GM12874 (cell line): ENCODE data around the gene IPO13.

Source experiments
- CTCF ChIP-seq: IDR thresholded peaks from 2 replicates; pipeline ENCODE4 v1.5.1; 2011; ENCODE audit warnings: low read depth, mild to moderate bottlenecking, control low read depth, low read length, moderate library complexity; ENCODE audit not compliant: insufficient read depth

Gene IPO13

GRCh38 chr1:43936431-43937151 is 10.2 kb upstream of the IPO13 start:
- TF ChIP-seq CTCF, result no peak

- no peak for TF ChIP-seq CTCF
Observed at GRCh38 chr1:43937179-43937865, 9.4 kb upstream of the IPO13 start.

- TF ChIP-seq CTCF, result no peak
Observed at GRCh38 chr1:43938383-43938782, 8.4 kb upstream of the IPO13 start.

- TF ChIP-seq CTCF, result no peak
Observed at GRCh38 chr1:43938892-43939587, 7.7 kb upstream of the IPO13 start.

GRCh38 chr1:43942411-43942810 is 4.3 kb upstream of the IPO13 start:
- no peak for TF ChIP-seq CTCF

GRCh38 chr1:43944860-43945259 is 1.9 kb upstream of the IPO13 start:
- TF ChIP-seq CTCF, result no peak

- TF ChIP-seq CTCF, result no peak
Observed at GRCh38 chr1:43945674-43946235, 995 bp upstream of the IPO13 start.
